CD4-positive, alpha-beta T cell (primary cell): ENCODE measurements around the gene WDR31. TPM values are rescaled to one million over a fixed set of nuclear protein-coding genes. Genes with fewer than 3 reads are reported as not detected.
"Not testable (repeated sequence)": the region's sequence is repeated elsewhere in the genome, so short reads cannot be mapped to it uniquely, and the experiment has no call there.

Experiments used
- ATAC-seq: fragments of 200-7000 bp; cut with Tn5 transposase; one replicate; pipeline ENCODE4 v1.10.0; 2022; ENCODE audit warnings: mild to moderate bottlenecking; ENCODE audit not compliant: poor library complexity
- CTCF ChIA-PET: fragments of 350-600 bp; sonication (Branson Sonifier 250); formaldehyde crosslinking; loops from one replicate; lab custom pipeline; 2021; ENCODE audit warnings: antibody characterized with exemption, inconsistent platforms; lab: Charles Lee
- POLR2A ChIA-PET: fragments of 350-600 bp; sonication (Branson Sonifier 250); formaldehyde crosslinking; loops from one replicate; lab custom pipeline; 2021; ENCODE audit warnings: antibody characterized with exemption, inconsistent platforms; lab: Charles Lee
- DNase-seq, 14 experiments: peaks; one replicate each; pipeline ENCODE4 v3.0.0-alpha.2; 2013 to 2020; ENCODE audit warnings: mixed read lengths in 2 of 14
- H3K27ac ChIP-seq, 2 donors: one replicate each; pipeline versions ENCODE4 v1.5.1 to v1.7.0; 2013; ENCODE audit warnings: low read length in 2 of 2, low read depth in 1 of 2, mild to moderate bottlenecking in 1 of 2
- H3K27me3 ChIP-seq, 2 experiments: 1 replicate in 1 of 2; 2 replicates in 1 of 2; pipeline versions ENCODE4 v1.6.1 to v1.7.0; 2013; ENCODE audit warnings: low read length in 2 of 2, control low read depth in 1 of 2, mild to moderate bottlenecking in 1 of 2, moderate library complexity in 1 of 2; ENCODE audit not compliant: insufficient read depth in 2 of 2, control insufficient read depth in 1 of 2
- H3K36me3 ChIP-seq: one replicate; pipeline ENCODE4 v1.6.1; 2013; ENCODE audit warnings: low read length, control low read depth; ENCODE audit not compliant: insufficient read depth
- H3K4me1 ChIP-seq: one replicate; pipeline ENCODE4 v1.6.1; 2013; ENCODE audit warnings: low read length, control low read depth; ENCODE audit not compliant: insufficient read depth
- H3K4me3 ChIP-seq: one replicate; pipeline ENCODE4 v1.5.1; 2013; ENCODE audit warnings: mild to moderate bottlenecking, low read length, moderate library complexity
- H3K9me3 ChIP-seq, 2 experiments: 1 replicate in 1 of 2; 2 replicates in 1 of 2; pipeline versions ENCODE4 v1.6.1 to v1.7.0; 2013; ENCODE audit warnings: low read length in 2 of 2, mild to moderate bottlenecking in 2 of 2, control low read depth in 1 of 2, moderate library complexity in 1 of 2; ENCODE audit not compliant: control insufficient read depth in 1 of 2, insufficient read depth in 1 of 2
- H3K27ac Mint-ChIP-seq: one replicate; pipeline ENCODE4 v1.8.0; 2020; ENCODE audit warnings: mixed read lengths
- H3K27me3 Mint-ChIP-seq: one replicate; pipeline ENCODE4 v1.8.0; 2021; ENCODE audit warnings: mixed read lengths
- H3K36me3 Mint-ChIP-seq: one replicate; pipeline ENCODE4 v1.8.0; 2021; ENCODE audit warnings: low read depth, mixed read lengths
- H3K4me1 Mint-ChIP-seq: one replicate; pipeline ENCODE4 v1.8.0; 2021; ENCODE audit warnings: low read depth, mixed read lengths
- H3K4me3 Mint-ChIP-seq: one replicate; pipeline ENCODE4 v1.8.0; 2020; ENCODE audit warnings: mild to moderate bottlenecking, mixed read lengths
- H3K9me3 Mint-ChIP-seq: one replicate; pipeline ENCODE4 v1.8.0; 2020; ENCODE audit warnings: mixed read lengths
- intact Hi-C, 2 experiments: fragments of 100-400 bp; cut with DNase I in 1 of 2; cut with micrococcal nuclease in 1 of 2; formaldehyde crosslinking; loops; one replicate each; pipeline versions ENCODE4 v1.15.1 to v1.9.0; 2023 to 2025; cut with DNase I, micrococcal nuclease
- total RNA-seq, 174 experiments: library from RNA in 2 of 174; stranded (reverse) in 2 of 174; gene quantifications; one replicate each; pipeline ENCODE4 v1.2.3 and lab custom pipeline; 2021 to 2026
- TF ChIP-seq, protein P1 (sequence below): fragments of 200-600 bp; IDR thresholded peaks from one replicate; pipeline ENCODE4 v1.8.0; 2022; ENCODE audit warnings: antibody characterized with exemption, mild to moderate bottlenecking

Gene WDR31
- total RNA-seq, 2 experiments from 2014 or later, result 0.14 to 0.22 TPM

DNA sequence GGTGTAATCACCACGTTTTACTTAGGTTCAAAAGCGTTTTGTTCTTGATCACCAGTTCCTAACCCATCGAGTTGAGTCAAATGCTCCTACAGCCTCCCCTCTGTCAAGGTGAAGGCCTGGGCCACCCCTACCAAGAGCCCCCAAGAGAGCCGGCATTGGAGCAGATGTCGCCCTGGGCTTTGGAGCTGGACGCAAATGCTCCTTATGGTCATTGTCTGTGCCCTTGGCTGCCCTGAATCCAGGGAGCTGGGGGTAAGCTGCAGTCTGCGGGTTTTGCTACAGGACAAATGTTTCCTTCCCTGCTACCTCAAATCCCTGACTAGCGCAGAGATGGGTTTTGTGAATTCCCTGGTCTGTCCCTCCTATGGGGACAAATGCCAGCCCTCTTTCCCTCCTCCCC lies 41.8 kb downstream of the WDR31 start:
- Mint-ChIP-seq H3K4me1 (no peaks in the 10 kb centered on the region), H3K27me3 (no peaks in the 10 kb centered on the region), H3K9me3 (no peaks in the 10 kb centered on the region), H3K27ac (no peak overlapping the region), H3K4me3 (no peak overlapping the region), H3K36me3 (peaks cover 7% of the 10 kb centered on the region)
- Histone ChIP-seq H3K9me3 (no peaks in the 10 kb centered on the region), H3K27me3 (no peaks in the 10 kb centered on the region), H3K36me3 (peaks cover under 1% of the 10 kb centered on the region), H3K4me3 (no peak overlapping the region), H3K4me1 (no peaks in the 10 kb centered on the region), H3K27ac (no peak overlapping the region)
- ATAC-seq, result no peak
- ChIA-PET POLR2A (no interaction called here), CTCF (no interaction called here)
- TF ChIP-seq, protein P1, sequence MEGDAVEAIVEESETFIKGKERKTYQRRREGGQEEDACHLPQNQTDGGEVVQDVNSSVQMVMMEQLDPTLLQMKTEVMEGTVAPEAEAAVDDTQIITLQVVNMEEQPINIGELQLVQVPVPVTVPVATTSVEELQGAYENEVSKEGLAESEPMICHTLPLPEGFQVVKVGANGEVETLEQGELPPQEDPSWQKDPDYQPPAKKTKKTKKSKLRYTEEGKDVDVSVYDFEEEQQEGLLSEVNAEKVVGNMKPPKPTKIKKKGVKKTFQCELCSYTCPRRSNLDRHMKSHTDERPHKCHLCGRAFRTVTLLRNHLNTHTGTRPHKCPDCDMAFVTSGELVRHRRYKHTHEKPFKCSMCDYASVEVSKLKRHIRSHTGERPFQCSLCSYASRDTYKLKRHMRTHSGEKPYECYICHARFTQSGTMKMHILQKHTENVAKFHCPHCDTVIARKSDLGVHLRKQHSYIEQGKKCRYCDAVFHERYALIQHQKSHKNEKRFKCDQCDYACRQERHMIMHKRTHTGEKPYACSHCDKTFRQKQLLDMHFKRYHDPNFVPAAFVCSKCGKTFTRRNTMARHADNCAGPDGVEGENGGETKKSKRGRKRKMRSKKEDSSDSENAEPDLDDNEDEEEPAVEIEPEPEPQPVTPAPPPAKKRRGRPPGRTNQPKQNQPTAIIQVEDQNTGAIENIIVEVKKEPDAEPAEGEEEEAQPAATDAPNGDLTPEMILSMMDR, result no peak
- intact Hi-C loops, result no loop called here
- DNase-seq, result no peak

DNA sequence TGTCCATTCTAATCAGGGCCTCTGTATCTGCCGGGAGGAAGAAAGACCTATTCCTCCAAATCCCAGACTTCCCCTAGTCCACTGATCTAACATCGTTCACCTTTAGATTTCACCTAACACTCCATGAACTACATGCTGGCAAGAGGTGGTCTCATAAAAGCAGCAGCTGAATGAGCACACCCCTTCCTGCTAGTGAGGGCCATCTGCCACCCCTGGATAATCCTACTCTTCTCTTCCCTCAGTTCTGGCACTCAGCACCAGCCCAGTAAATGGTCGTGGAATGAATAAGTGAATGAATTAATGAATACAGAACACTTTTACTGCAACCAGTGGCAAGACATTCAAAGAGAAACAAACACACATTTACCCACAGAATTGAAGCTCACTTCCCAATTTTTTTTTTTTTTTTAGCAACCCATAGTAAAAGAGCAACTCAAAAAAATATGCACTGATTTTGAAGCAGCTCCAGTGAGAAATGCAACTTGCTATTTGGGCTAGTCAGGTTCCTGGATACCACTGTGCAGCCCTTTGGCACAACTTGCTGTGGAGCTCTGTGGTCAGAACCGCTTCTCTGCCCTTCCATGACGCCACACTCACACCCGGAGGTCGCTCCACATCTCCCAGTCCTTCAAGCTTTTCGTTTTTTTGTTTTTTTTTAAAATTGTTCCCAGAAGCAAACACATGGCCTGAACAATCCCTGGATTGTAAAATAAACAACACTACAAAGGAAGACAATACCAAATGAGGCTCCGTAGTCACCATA lies 43.1 kb downstream of the WDR31 start:
- Mint-ChIP-seq H3K4me1 (no peaks in the 10 kb centered on the region), H3K36me3 (peaks cover 19% of the 10 kb centered on the region), H3K27ac (no peak overlapping the region), H3K9me3 (no peaks in the 10 kb centered on the region), H3K4me3 (no peak overlapping the region), H3K27me3 (no peaks in the 10 kb centered on the region)
- DNase-seq (no peak), ATAC-seq (no peak)
- Histone ChIP-seq H3K27me3 (no peaks in the 10 kb centered on the region), H3K27ac (no peak overlapping the region), H3K4me3 (no peak overlapping the region), H3K9me3 (no peaks in the 10 kb centered on the region), H3K4me1 (no peaks in the 10 kb centered on the region), H3K36me3 (peaks cover 13% of the 10 kb centered on the region)
- POLR2A ChIA-PET, result no interaction called here
- intact Hi-C loops, result no loop called here
- TF ChIP-seq, protein P1, result no peak
- CTCF ChIA-PET, result no interaction called here

DNA sequence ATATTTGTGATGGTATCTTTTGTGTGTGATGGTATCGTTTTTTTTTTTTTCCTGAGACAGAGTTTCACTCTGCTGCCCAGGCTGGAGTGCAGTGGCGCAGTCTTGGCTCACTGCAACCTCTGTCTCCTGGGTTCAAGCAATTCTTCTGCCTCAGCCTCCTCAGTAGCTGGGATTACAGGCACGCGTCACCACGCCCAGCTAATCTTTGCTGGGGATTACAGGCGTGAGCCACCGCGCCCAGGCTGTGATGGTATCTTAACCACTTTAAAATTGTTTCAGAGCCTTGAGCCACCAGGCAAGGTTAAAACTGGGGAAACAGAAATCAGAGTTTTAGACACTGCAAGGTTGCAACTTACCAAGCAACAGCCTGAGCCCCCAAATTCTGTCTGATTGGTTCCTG lies 43.8 kb downstream of the WDR31 start:
- peaks cover 26% of the 10 kb centered on the region for H3K36me3 Mint-ChIP-seq
- CTCF ChIA-PET, H3K27me3 ChIP-seq: not testable (repeated sequence)

More for the DNA sequence above, 43.8 kb downstream of the WDR31 start:
- H3K4me1 ChIP-seq, intact Hi-C loops, H3K27me3 Mint-ChIP-seq, H3K27ac ChIP-seq, H3K4me1 Mint-ChIP-seq, H3K9me3 Mint-ChIP-seq, H3K4me3 Mint-ChIP-seq, H3K4me3 ChIP-seq, ATAC-seq, H3K9me3 ChIP-seq, H3K27ac Mint-ChIP-seq, DNase-seq: not testable (repeated sequence)
- POLR2A ChIA-PET, result interaction anchor here (0.6 kb wide), 1 partner anchor 114 kb away, joined by 3 read pairs; no protein-coding TSS in a partner anchor
- H3K36me3 ChIP-seq, result peaks cover 19% of the 10 kb centered on the region
